HL-60 (cell line): ENCODE data around the gene KCNE4.

ENCODE experiments used
- GABPA ChIP-seq: IDR thresholded peaks from 2 replicates; pipeline ENCODE4 v1.6.1; 2012; ENCODE audit warnings: low read depth
- POLR2AphosphoS5 ChIP-seq: IDR thresholded peaks from 2 replicates; pipeline ENCODE4 v1.6.1; 2012; ENCODE audit warnings: low read depth
- TF ChIP-seq, protein P1 (sequence below): IDR thresholded peaks from one replicate; pipeline ENCODE4 v1.5.1; 2011; ENCODE audit warnings: low read length, control low read depth, inconsistent platforms; ENCODE audit not compliant: insufficient read depth
- TF ChIP-seq, protein P2 (sequence below): IDR thresholded peaks from 2 replicates; pipeline ENCODE4 v1.6.1; 2012; ENCODE audit warnings: low read depth; ENCODE audit not compliant: insufficient replicate concordance

DNA sequence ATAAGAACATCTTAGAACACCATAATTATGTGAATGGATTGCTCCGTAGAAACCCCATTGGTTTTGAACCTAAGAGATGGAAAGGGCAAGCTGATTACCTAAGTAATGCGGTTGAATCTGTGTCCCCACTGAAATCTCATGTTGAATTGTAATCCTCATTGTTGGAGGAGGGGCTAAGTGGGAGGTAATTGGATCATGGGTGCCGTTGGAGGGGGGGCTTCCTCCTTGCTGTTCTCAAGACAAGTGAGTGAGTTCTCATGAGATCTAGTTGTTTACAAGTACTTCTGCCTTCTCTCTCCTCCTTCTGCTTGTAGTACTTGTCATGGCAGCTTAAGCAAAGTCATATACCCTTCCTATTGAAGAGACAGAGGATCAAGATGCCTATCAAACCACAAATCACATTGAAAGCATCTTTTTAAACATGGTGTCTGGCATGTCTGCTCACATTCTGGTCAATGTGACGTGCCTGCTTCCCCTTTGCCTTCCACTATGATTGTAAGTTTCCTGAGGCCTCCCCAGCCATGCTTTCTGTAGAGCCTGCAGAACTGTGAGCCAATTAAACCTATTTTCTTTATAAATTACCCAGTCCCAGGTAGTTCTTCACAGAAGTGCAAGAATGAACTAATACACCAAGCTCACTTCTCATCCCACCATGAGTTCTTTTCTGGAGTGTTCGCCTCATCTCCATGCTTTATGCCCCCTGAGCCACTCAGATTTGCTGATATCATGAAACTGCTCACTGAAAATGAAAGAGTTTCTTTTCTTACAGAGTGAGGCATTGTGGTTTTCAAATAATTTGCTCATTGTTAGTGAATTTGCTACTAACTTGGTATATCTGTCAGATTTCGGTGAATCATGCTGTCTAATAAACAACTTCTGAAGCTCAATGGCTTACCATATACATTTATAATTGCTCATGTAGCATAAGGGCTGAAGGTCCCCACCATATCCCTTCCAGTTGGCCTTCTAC, 23.6 kb downstream of the KCNE4 start:
- TF ChIP-seq, protein P1, sequence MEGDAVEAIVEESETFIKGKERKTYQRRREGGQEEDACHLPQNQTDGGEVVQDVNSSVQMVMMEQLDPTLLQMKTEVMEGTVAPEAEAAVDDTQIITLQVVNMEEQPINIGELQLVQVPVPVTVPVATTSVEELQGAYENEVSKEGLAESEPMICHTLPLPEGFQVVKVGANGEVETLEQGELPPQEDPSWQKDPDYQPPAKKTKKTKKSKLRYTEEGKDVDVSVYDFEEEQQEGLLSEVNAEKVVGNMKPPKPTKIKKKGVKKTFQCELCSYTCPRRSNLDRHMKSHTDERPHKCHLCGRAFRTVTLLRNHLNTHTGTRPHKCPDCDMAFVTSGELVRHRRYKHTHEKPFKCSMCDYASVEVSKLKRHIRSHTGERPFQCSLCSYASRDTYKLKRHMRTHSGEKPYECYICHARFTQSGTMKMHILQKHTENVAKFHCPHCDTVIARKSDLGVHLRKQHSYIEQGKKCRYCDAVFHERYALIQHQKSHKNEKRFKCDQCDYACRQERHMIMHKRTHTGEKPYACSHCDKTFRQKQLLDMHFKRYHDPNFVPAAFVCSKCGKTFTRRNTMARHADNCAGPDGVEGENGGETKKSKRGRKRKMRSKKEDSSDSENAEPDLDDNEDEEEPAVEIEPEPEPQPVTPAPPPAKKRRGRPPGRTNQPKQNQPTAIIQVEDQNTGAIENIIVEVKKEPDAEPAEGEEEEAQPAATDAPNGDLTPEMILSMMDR: no peak
- TF ChIP-seq GABPA: no peak
- TF ChIP-seq, protein P2, sequence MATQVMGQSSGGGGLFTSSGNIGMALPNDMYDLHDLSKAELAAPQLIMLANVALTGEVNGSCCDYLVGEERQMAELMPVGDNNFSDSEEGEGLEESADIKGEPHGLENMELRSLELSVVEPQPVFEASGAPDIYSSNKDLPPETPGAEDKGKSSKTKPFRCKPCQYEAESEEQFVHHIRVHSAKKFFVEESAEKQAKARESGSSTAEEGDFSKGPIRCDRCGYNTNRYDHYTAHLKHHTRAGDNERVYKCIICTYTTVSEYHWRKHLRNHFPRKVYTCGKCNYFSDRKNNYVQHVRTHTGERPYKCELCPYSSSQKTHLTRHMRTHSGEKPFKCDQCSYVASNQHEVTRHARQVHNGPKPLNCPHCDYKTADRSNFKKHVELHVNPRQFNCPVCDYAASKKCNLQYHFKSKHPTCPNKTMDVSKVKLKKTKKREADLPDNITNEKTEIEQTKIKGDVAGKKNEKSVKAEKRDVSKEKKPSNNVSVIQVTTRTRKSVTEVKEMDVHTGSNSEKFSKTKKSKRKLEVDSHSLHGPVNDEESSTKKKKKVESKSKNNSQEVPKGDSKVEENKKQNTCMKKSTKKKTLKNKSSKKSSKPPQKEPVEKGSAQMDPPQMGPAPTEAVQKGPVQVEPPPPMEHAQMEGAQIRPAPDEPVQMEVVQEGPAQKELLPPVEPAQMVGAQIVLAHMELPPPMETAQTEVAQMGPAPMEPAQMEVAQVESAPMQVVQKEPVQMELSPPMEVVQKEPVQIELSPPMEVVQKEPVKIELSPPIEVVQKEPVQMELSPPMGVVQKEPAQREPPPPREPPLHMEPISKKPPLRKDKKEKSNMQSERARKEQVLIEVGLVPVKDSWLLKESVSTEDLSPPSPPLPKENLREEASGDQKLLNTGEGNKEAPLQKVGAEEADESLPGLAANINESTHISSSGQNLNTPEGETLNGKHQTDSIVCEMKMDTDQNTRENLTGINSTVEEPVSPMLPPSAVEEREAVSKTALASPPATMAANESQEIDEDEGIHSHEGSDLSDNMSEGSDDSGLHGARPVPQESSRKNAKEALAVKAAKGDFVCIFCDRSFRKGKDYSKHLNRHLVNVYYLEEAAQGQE: no peak
- TF ChIP-seq POLR2AphosphoS5: no peak
